K562 (cell line): ENCODE results near the gene COL25A1. TPM values are rescaled to one million over a fixed set of nuclear protein-coding genes. Genes with fewer than 3 reads are reported as not detected.
A peak's percentile ranks its signal among the peaks of the same experiment; 100 is the strongest.

Experiments used
- AFF1 ChIP-seq, 2 experiments: fragments of 450-650 bp; IDR thresholded peaks; 2 replicates each; pipeline ENCODE4 v1.6.1; 2018; ENCODE audit warnings: mild to moderate bottlenecking in 2 of 2, low read depth in 1 of 2; ENCODE audit not compliant: partially characterized antibody in 2 of 2
- CGGBP1 ChIP-seq: fragments of 250-450 bp; sonication (Bioruptor Pico); IDR thresholded peaks from 2 replicates; pipeline ENCODE4 v1.9.0; 2021; ENCODE audit warnings: mild to moderate bottlenecking
- COPS2 ChIP-seq: fragments of 450-650 bp; conservative IDR thresholded peaks from 2 replicates; pipeline ENCODE4 v1.6.1; 2016; ENCODE audit warnings: mild to moderate bottlenecking, moderate library complexity
- EP400 ChIP-seq: fragments of 450-650 bp; IDR thresholded peaks from 2 replicates; pipeline ENCODE4 v1.6.1; 2017; ENCODE audit warnings: antibody characterized with exemption, mild to moderate bottlenecking, moderate library complexity
- HES1 ChIP-seq: fragments of 450-650 bp; IDR thresholded peaks from 2 replicates; pipeline ENCODE4 v1.6.1; 2016; ENCODE audit warnings: low read depth, mild to moderate bottlenecking, moderate library complexity
- JUNB ChIP-seq: fragments of 450-650 bp; formaldehyde crosslinking; conservative IDR thresholded peaks from 2 replicates; pipeline ENCODE4 v1.4.0; 2020; ENCODE audit warnings: mild to moderate bottlenecking
- MYC ChIP-seq, 2 experiments: fragments of 250-450 bp in 1 of 2; sonication (Bioruptor Pico) in 1 of 2; IDR thresholded peaks; 2 replicates each; pipeline versions ENCODE4 v1.5.1 to v1.6.1; 2012 to 2021; ENCODE audit warnings: low read depth in 2 of 2, borderline replicate concordance in 1 of 2, improper control_type of control experiment in 1 of 2, low read length in 1 of 2, mild to moderate bottlenecking in 1 of 2, moderate library complexity in 1 of 2
- RREB1 ChIP-seq: fragments of 250-450 bp; sonication (Bioruptor Pico); IDR thresholded peaks from 2 replicates; pipeline ENCODE4 v1.4.0; 2020
- SMARCA5 ChIP-seq: fragments of 450-650 bp; IDR thresholded peaks from 2 replicates; pipeline ENCODE4 v1.6.1; 2016
- SMC3 ChIP-seq: conservative IDR thresholded peaks from 2 replicates; pipeline ENCODE4 v1.6.1; 2011; ENCODE audit warnings: low read depth, low read length, improper control_type of control experiment; ENCODE audit not compliant: insufficient read depth
- TFAP4 ChIP-seq: sonication (generic); formaldehyde crosslinking; IDR thresholded peaks from 2 replicates; pipeline ENCODE4 v1.8.0; 2022; ENCODE audit warnings: missing genetic modification reagents, mild to moderate bottlenecking, moderate library complexity, borderline replicate concordance
- TOE1 ChIP-seq, 2 experiments: fragments of 450-650 bp in 1 of 2; sonication (generic) in 1 of 2; formaldehyde crosslinking in 1 of 2; IDR thresholded peaks; 2 replicates each; pipeline versions ENCODE4 v1.7.1 to v1.8.0; 2016 to 2022; ENCODE audit warnings: borderline replicate concordance in 2 of 2, mild to moderate bottlenecking in 2 of 2, antibody characterized with exemption in 1 of 2, inconsistent platforms in 1 of 2, low read depth in 1 of 2, missing genetic modification reagents in 1 of 2, moderate library complexity in 1 of 2
- ZNF124 ChIP-seq: sonication (generic); formaldehyde crosslinking; IDR thresholded peaks from 2 replicates; pipeline ENCODE4 v1.8.1; 2022; ENCODE audit warnings: missing genetic modification reagents
- ZNF224 ChIP-seq: sonication (generic); formaldehyde crosslinking; IDR thresholded peaks from 2 replicates; pipeline ENCODE4 v1.8.0; 2022; ENCODE audit warnings: mild to moderate bottlenecking, missing genetic modification reagents
- polyA plus RNA-seq, 8 experiments: library from polyadenylated mRNA; depleted of rRNA in 4 of 8; stranded (reverse) in 5 of 8; unstranded in 3 of 8; fragments of >200 nt; fragmentation: Nextera tagmentation in 2 of 8; fragmentation: Illumina TruSeq in 1 of 8; extraction: Ambion mirVana in 2 of 8; extraction: Trizol in 1 of 8; gene quantifications; 2 replicates each; pipeline versions ENCODE4 v1.2.1 to v1.2.3, GENCODE V29; 2011 to 2014; ENCODE audit warnings: inconsistent platforms in 1 of 8, missing spikeins in 1 of 8
- total RNA-seq, 7 experiments: library from RNA; depleted of rRNA in 6 of 7; stranded (reverse); fragments of >200 nt in 6 of 7; fragmentation: Illumina TruSeq in 2 of 7; extraction: Trizol in 2 of 7; gene quantifications; 2 replicates each; pipeline versions ENCODE4 v1.2.1 to v1.2.3, GENCODE V29; 2011 to 2021; ENCODE audit warnings: low replicate concordance in 1 of 7

COL25A1 gene
- total and polyA plus RNA-seq, 9 of the 15 experiments (the other 6 are each of a cell fraction or from before 2014, with no cell fraction given), result 0.03 to 0.62 (median 0.27) TPM

- no peak for TF ChIP-seq TFAP4 (CRISPR knock-in tag)
- no peak for TF ChIP-seq RREB1 (CRISPR knock-in tag)
- TF ChIP-seq ZNF124, result no peak
- TF ChIP-seq AFF1 (IDR thresholded peaks at IDR 0.05; ENCODE audit: low read depth in 1 of 2, partially characterized antibody in 2 of 2), result peak in 1 of 2 experiments; percentile 25
- TF ChIP-seq ZNF224 (CRISPR knock-in tag), result no peak
- TF ChIP-seq SMARCA5, result no peak
- TF ChIP-seq JUNB (CRISPR knock-in tag), result no peak
- peak; percentile 89 for TF ChIP-seq MYC (IDR thresholded peaks at IDR 0.05; ENCODE audit: low read depth, low read length)
- TF ChIP-seq MYC (CRISPR knock-in tag; IDR thresholded peaks at IDR 0.05; ENCODE audit: borderline replicate concordance, low read depth), result no peak
- TF ChIP-seq SMC3, result no peak
- peak; percentile 73 for TF ChIP-seq EP400
- TF ChIP-seq COPS2, result no peak
- TF ChIP-seq TOE1 (IDR thresholded peaks at IDR 0.05; ENCODE audit: borderline replicate concordance), result no peak
- no peak for TF ChIP-seq TOE1 (CRISPR knock-in tag; IDR thresholded peaks at IDR 0.05; ENCODE audit: borderline replicate concordance, low read depth)
- no peak for TF ChIP-seq HES1
- TF ChIP-seq CGGBP1 (CRISPR knock-in tag), result no peak
Measured at GRCh38 chr4:109185951-109186350, 116.5 kb downstream of the COL25A1 start (continued).
